ENCODE data around the gene SFPQ. TPM values are rescaled to one million over a fixed set of nuclear protein-coding genes. Genes with fewer than 3 reads are reported as not detected.

SFPQ gene
- total and polyA plus RNA-seq, 2 of the 8 experiments (the other 6 are each of a cell fraction or from before 2014, with no cell fraction given): 118 to 469 TPM

- Histone ChIP-seq H3K4me2 (ENCODE audit: insufficient read depth in 1 of 2, low read depth in 2 of 2, low read length in 2 of 2) (peak overlapping the region; percentile 51 to 57), H2BK12ac (ENCODE audit: low read depth, low read length) (peak overlapping the region; percentile 50; the same call in 1 of the 2 replicates), H3K79me1 (ENCODE audit: low read depth, low read length) (no peaks in the 10 kb centered on the region), H3K27me3 (replicated peaks in 1 of 4; ENCODE audit: control insufficient read depth in 3 of 4, extremely low read depth in 1 of 4, insufficient read depth in 3 of 4, low read length in 3 of 4) (no peaks in the 10 kb centered on the region), H3K23me2 (ENCODE audit: low read depth, low read length) (no peaks in the 10 kb centered on the region), H3K79me2 (ENCODE audit: control insufficient read depth in 1 of 2, insufficient read depth in 2 of 2, low read length in 2 of 2) (no peaks in the 10 kb centered on the region), H4K91ac (replicated peaks; ENCODE audit: insufficient read length, low read length) (peak overlapping the region; percentile 3), H3K4me3 (ENCODE audit: extremely low read depth in 1 of 4, insufficient read depth in 2 of 4, low read depth in 3 of 4, low read length in 4 of 4) (peak overlapping the region in 2 of 4 experiments; percentile 0 to 40; a peak in 2 of 8 replicates), H2BK15ac (ENCODE audit: low read length) (0 out of 2 replicates have a peak overlapping the region, but pooled peaks have one; percentile 74), H3K23ac (ENCODE audit: insufficient read length) (no peak overlapping the region), H2AFZ (ENCODE audit: low read length) (peak overlapping the region; percentile 68), H2BK120ac (replicated peaks; ENCODE audit: low read depth, low read length) (no peak overlapping the region), H3K9ac (replicated peaks in 1 of 4; ENCODE audit: extremely low read depth in 1 of 4, low read depth in 3 of 4, low read length in 3 of 4) (peak overlapping the region in 2 of 4 experiments; percentile 16 to 42; a peak in 3 of 7 replicates), H3K14ac (ENCODE audit: insufficient read length) (no peak overlapping the region), H3K36me3 (ENCODE audit: control insufficient read depth in 2 of 4, insufficient read depth in 4 of 4, low read length in 3 of 4) (no peaks in the 10 kb centered on the region), H2BK5ac (ENCODE audit: low read depth, low read length) (peak overlapping the region; percentile 87; the same call in 1 of the 2 replicates), H3K18ac (ENCODE audit: extremely low read depth, low read length) (peak overlapping the region; percentile 39; the same call in 1 of the 2 replicates), H4K8ac (ENCODE audit: extremely low read depth, insufficient read depth, low read length) (no peak overlapping the region), H4K5ac (ENCODE audit: insufficient read length, low read depth, low read length) (no peak overlapping the region), H3K4ac (replicated peaks; ENCODE audit: insufficient read length, low read depth, low read length) (no peak overlapping the region), H3K4me1 (replicated peaks in 1 of 4; ENCODE audit: control insufficient read depth in 3 of 4, insufficient read depth in 4 of 4, low read length in 3 of 4) (peaks cover 7 to 11% (median 10%) of the 10 kb centered on the region in 4 experiments; a peak in 5 of 7 replicates), H3K27ac (ENCODE audit: low read depth, low read length) (peak overlapping the region; percentile 64), H3K9me3 (ENCODE audit: insufficient read depth in 2 of 2, low read depth in 1 of 2, low read length in 1 of 2) (no peaks in the 10 kb centered on the region), H2AK5ac (ENCODE audit: low read depth, low read length) (no peak overlapping the region), H2BK20ac (ENCODE audit: low read length) (peak overlapping the region; percentile 92; the same call in 1 of the 2 replicates), H3K56ac (replicated peaks; ENCODE audit: insufficient read length, low read depth, low read length) (no peak overlapping the region), H4K20me1 (replicated peaks in 1 of 2; ENCODE audit: control insufficient read depth in 1 of 2, insufficient read depth in 2 of 2, low read length in 2 of 2) (no peaks in the 10 kb centered on the region)
- CTCF ChIA-PET (ENCODE audit: partially characterized antibody): interaction anchor here (0.7 to 4.1 kb wide), 7 partner anchors 9 to 30 kb away, joined by 3 to 14 read pairs (median 3); no protein-coding TSS in a partner anchor
- peak; percentile 34 to 66 for DNase-seq (ENCODE audit: low read depth in 1 of 2, low spot score in 2 of 2)
- POLR2A ChIA-PET (ENCODE audit: partially characterized antibody): interaction anchor here (0.6 to 3.5 kb wide), 9 partner anchors 8 to 135 kb away, joined by 3 to 13 read pairs (median 3); partner anchors contain the start of gene SFPQ
- FAIRE-seq: peak; percentile 32
- WGBS, 2 experiments (ENCODE audit: extremely low coverage in 1 of 2, insufficient coverage in 1 of 2, insufficient read length in 1 of 2, insufficient replicate concordance in 2 of 2, low coverage in 1 of 2, low lambda C conversion rate in 2 of 2, missing lambda C conversion rate in 1 of 2): 51% methylated on average over 16 of the region's 16 CpGs; no CpG with 5 or more reads in 1 of the 2 experiments
- TF ChIP-seq BACH1 (IDR thresholded peaks at IDR 0.05; ENCODE audit: low read length): no peak
- TF ChIP-seq MAFK (IDR thresholded peaks at IDR 0.05; ENCODE audit: low read depth, low read length): no peak
- TF ChIP-seq RAD21 (IDR thresholded peaks at IDR 0.05 in 1 of 2, conservative IDR thresholded peaks at IDR 0.05 in 1 of 2; ENCODE audit: low read depth in 2 of 2, low read length in 2 of 2): no peak
- no peak for TF ChIP-seq TBP (IDR thresholded peaks at IDR 0.05; ENCODE audit: low read depth, low read length)
- TF ChIP-seq E2F6 (IDR thresholded peaks at IDR 0.05): peak; percentile 69
- no peak for TF ChIP-seq EGR1 (IDR thresholded peaks at IDR 0.05; ENCODE audit: borderline replicate concordance, low read depth, low read length)
- no peak for TF ChIP-seq CBX8 (IDR thresholded peaks at IDR 0.05; ENCODE audit: borderline replicate concordance, low read depth, low read length)
- no peak for TF ChIP-seq EZH2 (IDR thresholded peaks at IDR 0.05; ENCODE audit: low read depth, low read length, severe bottlenecking)
- peak; percentile 94 for TF ChIP-seq MAX (IDR thresholded peaks at IDR 0.05)
- TF ChIP-seq RXRA (IDR thresholded peaks at IDR 0.05; ENCODE audit: insufficient read depth, low read depth, low read length): no peak
Observed at GRCh38 chr1:35210321-35211119, 17.6 kb upstream of the SFPQ start.
